DND-41 (cell line): ENCODE results near the gene FBXO8.

Experiments
- EZH2 ChIP-seq: IDR thresholded peaks from 3 replicates; pipeline ENCODE4 v1.6.1; 2012; ENCODE audit warnings: borderline replicate concordance, low read depth, mild to moderate bottlenecking, moderate library complexity, low read length, inconsistent platforms; ENCODE audit not compliant: severe bottlenecking
- TF ChIP-seq, protein P1 (sequence below): IDR thresholded peaks from 2 replicates; pipeline ENCODE4 v1.5.1; 2012; ENCODE audit warnings: borderline replicate concordance, low read length, moderate library complexity, mild to moderate bottlenecking; ENCODE audit not compliant: poor library complexity, severe bottlenecking; ENCODE audit errors: extremely low read depth

GRCh38 chr4:174279433-174280155 is 3.9 kb downstream of the FBXO8 start:
- TF ChIP-seq, protein P1, sequence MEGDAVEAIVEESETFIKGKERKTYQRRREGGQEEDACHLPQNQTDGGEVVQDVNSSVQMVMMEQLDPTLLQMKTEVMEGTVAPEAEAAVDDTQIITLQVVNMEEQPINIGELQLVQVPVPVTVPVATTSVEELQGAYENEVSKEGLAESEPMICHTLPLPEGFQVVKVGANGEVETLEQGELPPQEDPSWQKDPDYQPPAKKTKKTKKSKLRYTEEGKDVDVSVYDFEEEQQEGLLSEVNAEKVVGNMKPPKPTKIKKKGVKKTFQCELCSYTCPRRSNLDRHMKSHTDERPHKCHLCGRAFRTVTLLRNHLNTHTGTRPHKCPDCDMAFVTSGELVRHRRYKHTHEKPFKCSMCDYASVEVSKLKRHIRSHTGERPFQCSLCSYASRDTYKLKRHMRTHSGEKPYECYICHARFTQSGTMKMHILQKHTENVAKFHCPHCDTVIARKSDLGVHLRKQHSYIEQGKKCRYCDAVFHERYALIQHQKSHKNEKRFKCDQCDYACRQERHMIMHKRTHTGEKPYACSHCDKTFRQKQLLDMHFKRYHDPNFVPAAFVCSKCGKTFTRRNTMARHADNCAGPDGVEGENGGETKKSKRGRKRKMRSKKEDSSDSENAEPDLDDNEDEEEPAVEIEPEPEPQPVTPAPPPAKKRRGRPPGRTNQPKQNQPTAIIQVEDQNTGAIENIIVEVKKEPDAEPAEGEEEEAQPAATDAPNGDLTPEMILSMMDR, result no peak
- TF ChIP-seq EZH2, result no peak
